ENCODE results near the gene MAP2. TPM values are rescaled to one million over a fixed set of nuclear protein-coding genes. Genes with fewer than 3 reads are reported as not detected.

MAP2 gene
- total RNA-seq, 1 experiment from 2014 or later = 7.4 TPM

- ATAC-seq = no peak
- Histone ChIP-seq H3K27me3 (ENCODE audit: insufficient read depth, low read length) (no peaks in the 10 kb centered on the region), H3K4me1 (ENCODE audit: control insufficient read depth in 1 of 2, insufficient read depth in 2 of 2, low read length in 2 of 2) (peaks cover 0 to 10% of the 10 kb centered on the region in 2 experiments; a peak in 3 of 4 replicates), H3K4me3 (replicated peaks in 1 of 2; ENCODE audit: low read depth in 1 of 2, low read length in 2 of 2) (no peak overlapping the region), H3K27ac (ENCODE audit: low read depth, low read length) (no peak overlapping the region), H3K9ac (ENCODE audit: low read length) (no peak overlapping the region), H3K4me2 (ENCODE audit: low read length) (no peak overlapping the region), H3K36me3 (ENCODE audit: control insufficient read depth in 1 of 2, insufficient read depth in 2 of 2, low read length in 2 of 2) (no peaks in the 10 kb centered on the region), H3K9me3 (ENCODE audit: control insufficient read depth in 1 of 2, insufficient read depth in 1 of 2, low read depth in 1 of 2, low read length in 2 of 2) (no peaks in the 10 kb centered on the region; a peak in 1 of 4 replicates), H3K9me2 (ENCODE audit: insufficient read depth) (no peaks in the 10 kb centered on the region), H2AFZ (ENCODE audit: low read depth, low read length, poor library complexity, severe bottlenecking) (no peak overlapping the region), H3K79me2 (ENCODE audit: insufficient read depth, low read length) (no peaks in the 10 kb centered on the region), H4K20me1 (ENCODE audit: insufficient read depth) (no peaks in the 10 kb centered on the region)
- intact Hi-C loops (cut with micrococcal nuclease) = no loop called here
- TF ChIP-seq ZBTB33 (IDR thresholded peaks at IDR 0.05; ENCODE audit: extremely low read depth, insufficient replicate concordance, low read length) (no peak), JUND (IDR thresholded peaks at IDR 0.05) (no peak), REST (IDR thresholded peaks at IDR 0.05; ENCODE audit: low read depth) (no peak), CEBPB (IDR thresholded peaks at IDR 0.05; ENCODE audit: low read depth) (no peak), ELF1 (IDR thresholded peaks at IDR 0.05; ENCODE audit: borderline replicate concordance, low read depth) (no peak), MAX (IDR thresholded peaks at IDR 0.05) (no peak), EZH2phosphoT487 (IDR thresholded peaks at IDR 0.05; ENCODE audit: borderline replicate concordance) (no peak), POLR2A (IDR thresholded peaks at IDR 0.05; ENCODE audit: borderline replicate concordance, extremely low read depth, insufficient read depth, insufficient read length) (no peak), ZFX (IDR thresholded peaks at IDR 0.05) (no peak), YY1 (IDR thresholded peaks at IDR 0.05; ENCODE audit: extremely low read depth, insufficient replicate concordance, low read depth, low read length) (no peak), CBX3 (IDR thresholded peaks at IDR 0.05; ENCODE audit: low read depth) (no peak), EGR1 (IDR thresholded peaks at IDR 0.05; ENCODE audit: low read depth) (no peak), EZH2 (IDR thresholded peaks at IDR 0.05) (no peak), ATF3 (IDR thresholded peaks at IDR 0.05) (no peak), SP1 (IDR thresholded peaks at IDR 0.05; ENCODE audit: low read depth) (no peak), SIN3A (IDR thresholded peaks at IDR 0.05; ENCODE audit: low read depth) (no peak), POLR2AphosphoS5 (IDR thresholded peaks at IDR 0.05; ENCODE audit: low read depth, low read length) (no peak), FOSL1 (IDR thresholded peaks at IDR 0.05; ENCODE audit: low read depth) (no peak), RAD21 (IDR thresholded peaks at IDR 0.05; ENCODE audit: low read depth) (no peak)
- ChIA-PET CTCF (no interaction called here), RAD21 (ENCODE audit: low non-redundant PET in 1 of 2, low total read pairs in 2 of 2, uncharacterized antibody in 2 of 2, unreplicated experiment in 2 of 2) (no interaction called here), POLR2A (no interaction called here)
- BruUV-seq (replicated peaks) = no TSS peak
- DNase-seq (ENCODE audit: low read depth, low spot score) = no peak
These were observed 189.9 kb downstream of the MAP2 start for GRCh38 chr2:209613649-209614305.
